ENCODE measurements around the gene GPC6. TPM values are rescaled to one million over a fixed set of nuclear protein-coding genes. Genes with fewer than 3 reads are reported as not detected.
"Not testable (repeated sequence)": the region's sequence is repeated elsewhere in the genome, so short reads cannot be mapped to it uniquely, and the experiment has no call there.

Gene GPC6
- total RNA-seq, 1 donor from 2014 or later = 13.8 TPM

DNA sequence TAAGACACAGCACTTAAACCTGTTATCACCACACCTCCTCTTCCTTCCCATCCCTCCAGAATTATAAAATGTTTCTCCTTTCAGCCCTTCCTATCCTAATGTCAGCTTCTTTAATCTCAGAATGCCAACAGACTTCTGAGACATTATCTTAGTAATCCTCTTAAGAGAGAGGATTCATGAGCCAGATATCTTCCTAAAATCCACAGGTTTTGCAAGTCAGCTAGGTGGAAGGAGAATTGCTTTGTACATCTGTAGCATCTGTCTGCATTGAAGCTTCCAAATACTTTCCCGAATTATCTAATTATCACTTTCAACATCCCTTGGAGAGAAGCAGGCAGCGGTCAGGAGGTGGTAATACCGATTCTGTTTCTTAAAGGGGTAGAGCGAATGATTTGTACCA lies 1073.8 kb downstream of the GPC6 start:
- Histone ChIP-seq H3K27ac (no peak overlapping the region), H3K4me3 (no peak overlapping the region), H3K4me1 (no peaks in the 10 kb centered on the region), H3K9me3 (no peaks in the 10 kb centered on the region), H3K27me3 (no peaks in the 10 kb centered on the region), H3K36me3 (no peaks in the 10 kb centered on the region)
- intact Hi-C loops (cut with DNase I) = no loop called here
- no peak for TF ChIP-seq POLR2A (IDR thresholded peaks at IDR 0.05)
- no peak for TF ChIP-seq POLR2AphosphoS5 (IDR thresholded peaks at IDR 0.05; ENCODE audit: insufficient read depth in 1 of 2, low read depth in 1 of 2)
- TF ChIP-seq CTCF (IDR thresholded peaks at IDR 0.05) = no peak
- DNase-seq (ENCODE audit: extremely low spot score in 2 of 2) = no peak

- TF ChIP-seq CTCF (IDR thresholded peaks at IDR 0.05) (no peak), POLR2AphosphoS5 (IDR thresholded peaks at IDR 0.05; ENCODE audit: insufficient read depth in 1 of 2, low read depth in 1 of 2) (no peak), POLR2A (IDR thresholded peaks at IDR 0.05) (no peak)
- no peaks in the 10 kb centered on the region for H3K4me1 ChIP-seq
- intact Hi-C loops (cut with DNase I) = no loop called here
- no peak overlapping the region for H3K4me3 ChIP-seq
- H3K36me3 ChIP-seq = no peaks in the 10 kb centered on the region
- no peak overlapping the region for H3K27ac ChIP-seq
- DNase-seq (ENCODE audit: extremely low spot score in 2 of 2) = no peak
- no peaks in the 10 kb centered on the region for H3K9me3 ChIP-seq
- no peaks in the 10 kb centered on the region for H3K27me3 ChIP-seq
Measured at GRCh38 chr13:94301487-94301886, 1074.9 kb downstream of the GPC6 start.

DNA sequence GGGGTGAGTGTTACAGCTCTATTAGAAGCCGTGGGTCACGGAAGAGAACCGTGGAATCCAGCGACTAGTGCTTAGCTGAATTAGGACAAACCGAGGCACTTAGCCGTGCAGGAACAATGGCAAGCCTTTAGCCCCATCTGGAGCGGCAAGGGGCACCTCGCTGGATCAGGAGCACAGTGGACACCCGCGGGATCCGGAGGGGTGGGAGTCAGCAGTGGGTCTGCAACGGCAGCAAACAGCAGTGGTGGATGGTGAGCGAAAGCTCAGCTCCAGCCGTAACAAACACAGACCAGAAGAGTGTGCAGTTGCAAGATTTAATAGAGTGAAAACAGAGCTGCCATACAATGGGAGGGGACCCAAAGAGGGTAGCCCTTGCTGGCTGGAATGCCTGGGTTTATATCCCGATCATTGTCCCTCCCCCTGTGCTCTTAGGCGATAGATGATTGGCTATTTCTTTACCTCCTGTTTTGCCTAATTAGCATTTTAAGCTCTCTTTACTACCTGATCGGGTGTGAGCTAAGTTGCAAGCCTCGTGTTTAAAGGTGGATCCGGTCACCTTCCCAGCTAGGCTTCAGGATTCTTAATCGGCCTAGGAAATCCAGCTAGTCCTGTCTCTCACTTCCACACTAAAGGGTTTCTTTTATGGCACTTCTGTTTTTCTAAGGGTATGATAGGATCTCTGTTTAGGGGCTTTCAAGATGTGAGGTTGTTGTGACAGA lies 1076.4 kb downstream of the GPC6 start:
- H3K27ac ChIP-seq; intact Hi-C loops (cut with DNase I); DNase-seq (ENCODE audit: extremely low spot score in 2 of 2); H3K4me1 ChIP-seq; H3K9me3 ChIP-seq; H3K27me3 ChIP-seq; H3K4me3 ChIP-seq; H3K36me3 ChIP-seq: not testable (repeated sequence)

GRCh38 chr13:94303644-94304174 lies 1077.1 kb downstream of the GPC6 start:
- Histone ChIP-seq H3K27ac (no peak overlapping the region), H3K4me1 (no peaks in the 10 kb centered on the region), H3K4me3 (no peak overlapping the region), H3K36me3 (no peaks in the 10 kb centered on the region), H3K9me3 (no peaks in the 10 kb centered on the region), H3K27me3 (no peaks in the 10 kb centered on the region)
- DNase-seq (ENCODE audit: extremely low spot score in 2 of 2) = no peak
- intact Hi-C loops (cut with DNase I) = no loop called here
- TF ChIP-seq POLR2AphosphoS5 (IDR thresholded peaks at IDR 0.05; ENCODE audit: insufficient read depth in 1 of 2, low read depth in 1 of 2) (no peak), POLR2A (IDR thresholded peaks at IDR 0.05) (no peak), CTCF (IDR thresholded peaks at IDR 0.05) (no peak)

DNA sequence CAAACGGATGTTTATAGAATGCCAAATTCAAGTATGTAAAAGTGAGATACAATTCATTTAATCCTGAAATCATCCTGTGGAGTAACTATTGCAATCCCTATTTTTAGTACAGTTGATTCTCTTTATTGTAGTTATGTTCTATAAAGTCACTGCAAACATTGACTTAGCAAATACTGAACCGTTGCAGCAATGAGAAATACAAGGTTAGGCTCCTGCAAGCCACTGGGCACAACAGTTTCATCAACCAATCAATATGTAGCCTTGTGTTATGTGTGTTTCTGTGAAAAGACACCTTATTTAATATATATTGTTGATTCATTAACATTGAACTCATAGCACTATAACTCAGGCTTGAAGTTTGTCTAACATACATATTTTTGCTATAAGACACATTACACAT lies 1078.4 kb downstream of the GPC6 start:
- Histone ChIP-seq H3K4me1 (no peaks in the 10 kb centered on the region), H3K9me3 (no peaks in the 10 kb centered on the region), H3K27ac (no peak overlapping the region), H3K36me3 (no peaks in the 10 kb centered on the region), H3K27me3 (no peaks in the 10 kb centered on the region), H3K4me3 (no peak overlapping the region)
- no peak for DNase-seq (ENCODE audit: extremely low spot score in 2 of 2)
- TF ChIP-seq POLR2AphosphoS5 (IDR thresholded peaks at IDR 0.05; ENCODE audit: insufficient read depth in 1 of 2, low read depth in 1 of 2) (no peak), CTCF (IDR thresholded peaks at IDR 0.05) (no peak), POLR2A (IDR thresholded peaks at IDR 0.05) (no peak)
- intact Hi-C loops (cut with DNase I) = no loop called here

Measured in vagina (tissue), 2 donors.